CD14-positive monocyte (primary cell): ENCODE data around the gene DSC2. TPM values are rescaled to one million over a fixed set of nuclear protein-coding genes. Genes with fewer than 3 reads are reported as not detected.

ENCODE experiments used
- DNase-seq, 3 donors: peaks; one replicate each; pipeline ENCODE4 v3.0.0-alpha.2; 2011 to 2022
- H2AFZ ChIP-seq: 2 replicates; pipeline ENCODE4 v1.6.0; 2012; ENCODE audit warnings: mild to moderate bottlenecking, low read depth, low read length, inconsistent platforms; ENCODE audit not compliant: insufficient read depth, poor library complexity, severe bottlenecking
- H3K27ac ChIP-seq, 2 donors: 1 replicate in 1 of 2; 2 replicates in 1 of 2; pipeline ENCODE4 v1.5.1; 2012 to 2013; ENCODE audit warnings: low read length in 2 of 2, control low read depth in 1 of 2, inconsistent platforms in 1 of 2, low read depth in 1 of 2, mild to moderate bottlenecking in 1 of 2
- H3K27me3 ChIP-seq, 2 donors: one replicate each; pipeline versions ENCODE4 v1.6.0 to v1.6.1; 2011 to 2013; ENCODE audit warnings: low read length in 2 of 2; ENCODE audit not compliant: control insufficient read depth in 2 of 2, insufficient read depth in 2 of 2
- H3K36me3 ChIP-seq, 2 donors: replicated peaks in 1 of 2; 1 replicate in 1 of 2; 2 replicates in 1 of 2; pipeline versions ENCODE4 v1.5.1 to v1.6.1; 2012 to 2013; ENCODE audit warnings: low read length in 2 of 2, control low read depth in 1 of 2, inconsistent platforms in 1 of 2, mild to moderate bottlenecking in 1 of 2; ENCODE audit not compliant: insufficient read depth in 2 of 2, control insufficient read depth in 1 of 2
- H3K4me1 ChIP-seq, 2 donors: 1 replicate in 1 of 2; 2 replicates in 1 of 2; pipeline versions ENCODE4 v1.5.1 to v1.6.1; 2012 to 2013; ENCODE audit warnings: low read length in 2 of 2, control low read depth in 1 of 2, inconsistent platforms in 1 of 2, mild to moderate bottlenecking in 1 of 2, moderate library complexity in 1 of 2; ENCODE audit not compliant: insufficient read depth in 2 of 2, control insufficient read depth in 1 of 2
- H3K4me2 ChIP-seq: replicated peaks from 2 replicates; pipeline ENCODE3; 2012; ENCODE audit warnings: low read length, moderate library complexity, mild to moderate bottlenecking; ENCODE audit not compliant: poor library complexity, severe bottlenecking; ENCODE audit errors: extremely low read depth
- H3K4me3 ChIP-seq, 3 experiments: fragments of 200-600 bp in 1 of 3; sonication (generic) in 1 of 3; replicated peaks in 1 of 3; 1 replicate in 2 of 3; 2 replicates in 1 of 3; pipeline ENCODE4 v1.5.1; 2011 to 2013; ENCODE audit warnings: low read length in 3 of 3, mild to moderate bottlenecking in 3 of 3, control low read depth in 2 of 3, low read depth in 2 of 3, inconsistent platforms in 1 of 3, moderate library complexity in 1 of 3
- H3K79me2 ChIP-seq: 2 replicates; pipeline ENCODE4 v1.6.0; 2012; ENCODE audit warnings: mild to moderate bottlenecking, control low read depth, inconsistent platforms, low read length, moderate library complexity; ENCODE audit not compliant: insufficient read depth
- H3K9ac ChIP-seq: 2 replicates; pipeline ENCODE4 v1.6.0; 2017; ENCODE audit warnings: low read length, mild to moderate bottlenecking; ENCODE audit not compliant: insufficient read depth, poor library complexity, severe bottlenecking
- H3K9me3 ChIP-seq, 2 donors: replicated peaks in 1 of 2; 1 replicate in 1 of 2; 2 replicates in 1 of 2; pipeline versions ENCODE4 v1.5.1 to v1.6.1; 2012 to 2013; ENCODE audit warnings: low read length in 2 of 2, control low read depth in 1 of 2; ENCODE audit not compliant: control insufficient read depth in 1 of 2, insufficient read depth in 1 of 2
- H4K20me1 ChIP-seq: 2 replicates; pipeline ENCODE4 v1.6.0; 2012; ENCODE audit warnings: mild to moderate bottlenecking, low read length, control low read depth, moderate library complexity; ENCODE audit not compliant: insufficient read depth
- H3K27ac Mint-ChIP-seq, 7 donors: one replicate each; pipeline ENCODE4 v1.8.0; 2020; ENCODE audit warnings: mild to moderate bottlenecking in 7 of 7, mixed read lengths in 7 of 7, moderate library complexity in 6 of 7, inconsistent platforms in 2 of 7
- H3K27me3 Mint-ChIP-seq, 3 donors: one replicate each; pipeline ENCODE4 v1.8.0; 2021 to 2022; ENCODE audit warnings: low read depth in 3 of 3, mild to moderate bottlenecking in 3 of 3, mixed read lengths in 3 of 3, moderate library complexity in 3 of 3, inconsistent platforms in 1 of 3
- H3K36me3 Mint-ChIP-seq, 2 donors: one replicate each; pipeline ENCODE4 v1.8.0; 2020; ENCODE audit warnings: mixed read lengths in 2 of 2, inconsistent platforms in 1 of 2, mild to moderate bottlenecking in 1 of 2
- H3K4me1 Mint-ChIP-seq: one replicate; pipeline ENCODE4 v1.8.0; 2020; ENCODE audit warnings: mild to moderate bottlenecking, mixed read lengths
- H3K4me3 Mint-ChIP-seq, 2 donors: one replicate each; pipeline ENCODE4 v1.8.0; 2020; ENCODE audit warnings: mild to moderate bottlenecking in 2 of 2, mixed read lengths in 2 of 2, moderate library complexity in 1 of 2
- H3K9me3 Mint-ChIP-seq, 7 donors: one replicate each; pipeline ENCODE4 v1.8.0; 2020 to 2022; ENCODE audit warnings: mixed read lengths in 7 of 7, mild to moderate bottlenecking in 6 of 7, moderate library complexity in 6 of 7, inconsistent platforms in 2 of 7
- WGBS: methylation state at CpG from one replicate; pipeline ENCODE4 v1.1.5; 2013; ENCODE audit warnings: missing lambda C conversion rate; ENCODE audit not compliant: insufficient coverage; 5-methylcytosine and 5-hydroxymethylcytosine counted together
- intact Hi-C, 2 donors: fragments of 100-400 bp; cut with micrococcal nuclease; formaldehyde crosslinking; loops; one replicate each; pipeline versions ENCODE4 v1.15.0 to v1.15.1; 2023
- polyA plus RNA-seq, 3 donors: library from polyadenylated mRNA; depleted of rRNA in 1 of 3; unstranded in 2 of 3; stranded (reverse) in 1 of 3; fragments of 300-500 nt in 2 of 3; fragments of >200 nt in 1 of 3; fragmentation: Illumina TruSeq in 2 of 3; gene quantifications; 1 replicate in 2 of 3; 2 replicates in 1 of 3; pipeline ENCODE4 v1.2.3, GENCODE V29; 2012 to 2021
- TF ChIP-seq, protein P1 (sequence below): fragments of 200-600 bp; IDR thresholded peaks from one replicate; pipeline ENCODE4 v1.8.0; 2022; ENCODE audit warnings: antibody characterized with exemption, mild to moderate bottlenecking

DSC2 gene
- polyA plus RNA-seq, 3 donors, result 3.2 to 11.3 (median 3.3) TPM

DNA sequence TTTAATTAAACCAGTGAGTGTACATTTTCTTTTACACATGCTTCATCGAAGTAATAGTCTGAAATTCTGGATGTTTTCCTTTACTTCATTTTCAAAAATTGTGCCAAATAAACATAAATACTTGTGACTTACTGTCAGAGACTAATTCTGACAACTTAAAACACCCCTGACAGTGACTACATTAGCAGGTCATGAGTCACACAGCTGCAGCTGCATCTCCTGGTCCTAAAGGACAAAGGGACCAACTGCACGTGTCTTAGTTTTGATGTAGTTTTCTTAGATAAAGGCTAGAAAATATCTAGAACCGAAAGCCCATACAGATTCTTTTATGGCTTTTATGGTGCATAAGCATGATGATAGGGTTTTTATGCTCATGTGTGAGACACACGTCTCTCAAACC lies 30.0 kb downstream of the DSC2 start:
- no peak overlapping the region for H3K27ac ChIP-seq
- no peak overlapping the region for H3K4me3 ChIP-seq
- no CpG with 5 or more reads among the region's 4 CpGs for WGBS
- peaks cover 3 to 5% of the 10 kb centered on the region in 2 donors for H3K36me3 Mint-ChIP-seq
- TF ChIP-seq, protein P1, sequence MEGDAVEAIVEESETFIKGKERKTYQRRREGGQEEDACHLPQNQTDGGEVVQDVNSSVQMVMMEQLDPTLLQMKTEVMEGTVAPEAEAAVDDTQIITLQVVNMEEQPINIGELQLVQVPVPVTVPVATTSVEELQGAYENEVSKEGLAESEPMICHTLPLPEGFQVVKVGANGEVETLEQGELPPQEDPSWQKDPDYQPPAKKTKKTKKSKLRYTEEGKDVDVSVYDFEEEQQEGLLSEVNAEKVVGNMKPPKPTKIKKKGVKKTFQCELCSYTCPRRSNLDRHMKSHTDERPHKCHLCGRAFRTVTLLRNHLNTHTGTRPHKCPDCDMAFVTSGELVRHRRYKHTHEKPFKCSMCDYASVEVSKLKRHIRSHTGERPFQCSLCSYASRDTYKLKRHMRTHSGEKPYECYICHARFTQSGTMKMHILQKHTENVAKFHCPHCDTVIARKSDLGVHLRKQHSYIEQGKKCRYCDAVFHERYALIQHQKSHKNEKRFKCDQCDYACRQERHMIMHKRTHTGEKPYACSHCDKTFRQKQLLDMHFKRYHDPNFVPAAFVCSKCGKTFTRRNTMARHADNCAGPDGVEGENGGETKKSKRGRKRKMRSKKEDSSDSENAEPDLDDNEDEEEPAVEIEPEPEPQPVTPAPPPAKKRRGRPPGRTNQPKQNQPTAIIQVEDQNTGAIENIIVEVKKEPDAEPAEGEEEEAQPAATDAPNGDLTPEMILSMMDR, result no peak
- no peak overlapping the region for H2AFZ ChIP-seq
- no peaks in the 10 kb centered on the region for H3K79me2 ChIP-seq
- H3K9me3 ChIP-seq, result no peaks in the 10 kb centered on the region
- no peak overlapping the region for H3K4me3 Mint-ChIP-seq
- no peaks in the 10 kb centered on the region for H3K27me3 Mint-ChIP-seq
- H3K9ac ChIP-seq, result no peak overlapping the region
- H3K4me1 Mint-ChIP-seq, result no peaks in the 10 kb centered on the region
- peaks cover 0 to 6% (median 2%) of the 10 kb centered on the region in 7 donors for H3K9me3 Mint-ChIP-seq
- H3K36me3 ChIP-seq, result no peaks in the 10 kb centered on the region
- DNase-seq, result no peak
- no peak overlapping the region for H3K4me2 ChIP-seq
- intact Hi-C loops, result no loop called here
- H4K20me1 ChIP-seq, result no peaks in the 10 kb centered on the region
- no peaks in the 10 kb centered on the region for H3K27me3 ChIP-seq
- H3K27ac Mint-ChIP-seq, result no peak overlapping the region
- no peaks in the 10 kb centered on the region for H3K4me1 ChIP-seq

DNA sequence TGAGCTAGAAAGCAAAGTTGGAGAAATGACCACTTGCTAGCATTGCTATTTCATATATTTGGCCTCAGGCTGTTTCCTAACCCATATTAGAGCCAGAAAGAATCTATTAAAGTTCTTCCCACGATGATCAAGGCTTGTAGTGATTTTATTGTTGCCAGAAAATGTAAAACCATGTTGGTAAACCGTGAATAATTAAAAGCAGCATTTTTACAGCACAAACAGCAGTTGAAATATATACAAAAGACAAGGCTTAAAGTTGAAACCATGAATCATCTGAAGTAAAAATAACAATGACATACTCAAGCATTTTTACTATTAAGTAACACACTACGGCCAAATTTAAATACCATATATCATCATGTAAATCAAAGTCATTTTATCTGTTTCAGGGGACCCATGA lies 32.0 kb downstream of the DSC2 start:
- Histone ChIP-seq H3K27ac (no peak overlapping the region), H3K4me2 (no peak overlapping the region), H3K9me3 (no peaks in the 10 kb centered on the region), H3K4me3 (no peak overlapping the region), H3K79me2 (no peaks in the 10 kb centered on the region), H4K20me1 (no peaks in the 10 kb centered on the region), H3K9ac (no peak overlapping the region), H2AFZ (no peak overlapping the region), H3K27me3 (no peaks in the 10 kb centered on the region), H3K36me3 (no peaks in the 10 kb centered on the region), H3K4me1 (no peaks in the 10 kb centered on the region)
- Mint-ChIP-seq H3K4me1 (no peaks in the 10 kb centered on the region), H3K27ac (no peak overlapping the region), H3K9me3 (peaks cover 0 to 4% (median 0%) of the 10 kb centered on the region in 7 donors), H3K36me3 (peaks cover 3 to 5% of the 10 kb centered on the region in 2 donors), H3K27me3 (no peaks in the 10 kb centered on the region), H3K4me3 (no peak overlapping the region)
- no peak for DNase-seq
- no CpG with 5 or more reads among the region's 3 CpGs for WGBS
- TF ChIP-seq, protein P1, result no peak
- intact Hi-C loops, result no loop called here
